HG02588 (cell line): ENCODE data around the gene PLA2G4D.

Experiments used
- ATAC-seq: cut with Tn5 transposase; IDR thresholded peaks from one replicate; pipeline ENCODE4 v1.9.1; 2021; ENCODE audit warnings: mild to moderate bottlenecking, moderate library complexity; ENCODE audit not compliant: unreplicated experiment

PLA2G4D gene

GRCh38 chr15:42077689-42078088 is 16.7 kb downstream of the PLA2G4D start:
- ATAC-seq, result no peak

- ATAC-seq, result no peak
Observed at GRCh38 chr15:42073418-42073817, 20.9 kb downstream of the PLA2G4D start.

- ATAC-seq, result no peak
Observed at GRCh38 chr15:42072141-42072685, 22.1 kb downstream of the PLA2G4D start.

DNA sequence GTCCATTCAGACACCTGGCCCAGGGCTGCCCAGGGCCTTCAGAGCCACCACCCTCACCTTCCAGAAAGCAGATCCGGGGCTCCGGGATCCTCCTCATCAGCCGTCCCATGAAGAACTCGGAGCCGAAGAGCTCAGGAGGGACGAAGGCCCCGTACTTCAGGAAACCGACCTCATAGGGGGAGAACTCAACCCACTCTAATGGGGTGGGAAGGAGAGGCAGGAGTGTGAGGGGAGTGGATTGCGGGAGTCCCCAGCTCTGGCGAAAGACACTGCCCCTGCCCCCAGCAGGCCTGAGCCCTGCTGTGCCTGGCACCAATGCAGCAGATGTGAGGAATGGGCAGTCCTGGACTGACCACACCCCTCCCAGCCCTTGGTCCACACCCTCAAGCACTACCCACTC is 22.6 kb downstream of the PLA2G4D start:
- ATAC-seq, result no peak

- ATAC-seq, result no peak
Observed at GRCh38 chr15:42070976-42071350, 23.4 kb downstream of the PLA2G4D start.

DNA sequence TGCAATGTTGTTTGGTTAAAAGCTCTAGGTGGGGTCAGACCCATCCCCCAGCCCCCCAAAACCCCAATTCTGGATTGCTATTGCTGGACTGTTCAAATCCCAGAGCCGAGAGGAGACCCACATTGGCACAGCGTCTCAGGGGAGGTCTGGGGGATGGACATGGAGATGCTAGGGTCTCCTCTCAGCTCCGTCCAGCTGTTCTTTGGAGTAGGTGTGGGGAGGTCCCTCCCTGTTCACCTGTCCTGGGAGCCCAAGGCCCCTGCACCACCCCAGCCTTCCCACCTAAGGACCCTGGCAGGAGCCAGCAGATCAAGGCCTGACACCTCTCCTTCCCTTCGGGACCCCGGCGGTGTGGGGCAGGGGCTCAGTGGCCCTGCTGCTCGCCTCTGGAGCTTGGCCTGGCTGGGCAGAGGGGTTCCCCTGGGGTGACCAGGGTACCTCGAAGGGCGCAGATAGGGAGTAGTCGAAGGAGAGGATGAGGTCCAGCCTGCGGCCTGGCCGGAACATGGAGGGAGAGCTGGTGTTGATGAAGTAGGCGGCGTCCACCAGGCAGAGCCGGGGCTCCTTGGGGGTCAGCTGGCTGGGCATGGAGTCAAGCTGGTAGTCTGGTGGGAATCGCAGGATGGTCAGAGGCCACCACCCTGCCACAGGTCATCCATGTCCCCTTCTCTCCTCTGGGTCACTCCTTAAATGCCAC is 23.9 kb downstream of the PLA2G4D start:
- no peak for ATAC-seq

GRCh38 chr15:42069496-42070278 is 24.7 kb downstream of the PLA2G4D start:
- no peak for ATAC-seq

DNA sequence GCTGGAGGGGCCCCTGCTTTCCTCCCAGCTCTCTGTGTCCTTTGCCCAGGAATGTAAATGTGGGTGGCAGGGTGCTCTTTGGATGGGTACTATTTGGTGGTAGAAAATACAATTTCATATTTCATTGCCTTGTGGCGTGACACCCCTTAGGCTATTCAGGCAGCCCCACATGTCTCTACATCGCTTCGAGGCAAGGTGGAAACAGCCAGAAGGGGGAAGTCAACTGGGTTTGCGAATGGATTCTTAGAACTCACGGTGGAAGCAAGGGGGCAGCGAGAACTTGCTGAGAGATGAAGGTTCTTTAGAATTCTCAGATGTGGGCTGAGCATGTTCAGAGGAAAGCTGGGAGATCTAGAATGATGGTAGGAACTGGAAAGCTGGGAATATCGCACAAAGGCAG is 25.3 kb downstream of the PLA2G4D start:
- no peak for ATAC-seq

DNA sequence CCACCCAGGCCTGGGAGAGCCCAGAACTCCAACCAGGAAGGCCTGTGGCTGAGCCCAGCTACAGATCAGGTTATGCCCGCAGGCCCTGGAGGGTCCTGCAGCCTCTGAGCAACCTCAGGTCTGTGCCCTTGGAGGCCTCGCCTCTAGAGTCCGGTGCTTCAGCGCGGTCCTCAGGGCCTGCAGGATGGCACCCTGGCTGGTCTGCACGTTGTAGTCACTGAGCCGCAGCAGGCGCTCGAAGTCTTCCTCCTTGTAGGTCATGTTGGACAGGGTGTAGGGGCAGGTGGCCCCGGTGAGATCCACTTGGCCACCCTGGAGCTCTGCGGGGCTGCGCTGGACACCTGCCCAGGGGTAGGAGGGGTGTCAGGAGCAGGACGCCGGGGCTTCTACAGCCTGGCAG is 25.8 kb downstream of the PLA2G4D start:
- ATAC-seq, result no peak

- no peak for ATAC-seq
Observed at GRCh38 chr15:42066764-42067415, 27.5 kb downstream of the PLA2G4D start.

DNA sequence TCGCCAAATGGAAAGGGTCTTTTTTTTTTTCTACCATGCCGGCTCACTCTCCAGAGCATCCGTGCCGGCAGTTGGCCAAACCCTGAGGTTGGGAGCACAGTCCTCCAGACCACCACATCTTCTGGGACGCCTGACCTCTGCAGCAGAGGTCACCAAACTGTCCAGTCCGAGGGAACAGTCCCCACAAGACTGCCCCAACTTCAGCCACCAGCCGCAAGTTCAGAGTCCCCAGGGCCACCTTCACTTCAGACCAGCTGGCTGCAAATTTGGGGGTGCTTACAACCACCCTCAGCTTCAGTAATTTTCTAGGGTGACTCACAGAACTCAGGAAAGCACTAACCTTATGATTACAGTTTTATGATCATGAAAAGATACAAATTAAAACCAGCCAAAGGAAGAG is 28.9 kb downstream of the PLA2G4D start:
- no peak for ATAC-seq

GRCh38 chr15:42065033-42065432 is 29.3 kb downstream of the PLA2G4D start:
- no peak for ATAC-seq

- no peak for ATAC-seq
Observed at GRCh38 chr15:42064271-42064670, 30.1 kb downstream of the PLA2G4D start.

DNA sequence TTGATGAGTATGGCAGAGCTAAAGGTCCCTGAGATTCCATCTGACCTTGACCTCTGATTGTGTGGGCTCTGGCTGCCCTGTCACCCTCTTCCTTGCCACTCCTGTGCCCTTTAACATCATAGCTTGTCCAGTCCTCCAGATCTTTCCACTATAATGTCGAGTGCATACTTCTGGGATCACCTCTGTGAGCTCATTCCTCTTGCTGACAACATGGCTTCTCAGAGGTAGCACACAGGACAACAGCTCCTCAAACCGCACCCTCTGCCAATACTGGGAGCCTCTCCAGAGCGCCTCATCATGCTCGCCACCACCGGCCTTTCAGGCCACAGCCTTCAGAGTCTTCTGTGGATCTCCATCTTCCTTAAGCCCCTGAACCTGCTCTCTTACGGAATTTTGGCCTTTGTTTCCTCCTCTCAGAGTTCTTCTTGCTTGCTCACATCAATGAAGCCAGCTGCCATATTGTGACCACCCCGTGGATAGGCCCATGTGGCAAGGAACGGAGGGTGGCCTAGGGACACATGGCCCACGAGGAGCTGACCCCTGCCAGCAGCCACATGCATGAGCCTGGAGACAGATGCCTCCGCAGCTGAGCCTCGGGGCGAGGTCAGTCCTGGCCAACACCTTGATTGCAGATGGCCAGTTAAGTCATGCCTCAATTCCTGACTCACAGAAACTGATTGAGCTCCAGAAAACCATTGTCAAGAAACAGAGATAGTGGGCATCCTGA is 31.1 kb downstream of the PLA2G4D start:
- no peak for ATAC-seq

DNA sequence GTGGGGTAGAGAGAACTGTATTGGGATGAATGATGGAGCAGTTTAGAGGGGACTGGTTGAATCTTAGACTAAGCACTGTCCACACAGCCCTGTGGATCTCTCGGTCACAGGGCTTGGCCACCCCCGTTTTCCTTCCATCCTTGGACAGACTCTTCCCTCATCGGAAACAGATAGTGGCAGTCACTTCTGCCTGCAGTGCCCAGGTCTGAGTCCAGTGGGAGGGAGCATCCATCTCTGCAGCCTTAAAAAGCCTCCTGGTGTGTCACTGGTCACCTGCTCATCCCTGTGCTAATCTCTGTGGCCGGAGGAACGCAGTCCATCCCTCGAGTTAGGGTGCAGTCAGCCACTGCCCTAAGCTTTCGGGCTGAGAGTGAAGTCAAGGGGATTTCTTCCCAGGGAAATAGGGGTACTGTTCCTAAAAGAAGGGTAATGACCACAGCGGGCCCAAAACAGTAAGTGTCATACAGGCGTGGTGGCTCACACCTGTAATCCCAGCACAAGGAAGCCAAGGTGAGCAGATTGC is 32.0 kb downstream of the PLA2G4D start:
- no peak for ATAC-seq

GRCh38 chr15:42060797-42061196 is 33.6 kb downstream of the PLA2G4D start:
- no peak for ATAC-seq

DNA sequence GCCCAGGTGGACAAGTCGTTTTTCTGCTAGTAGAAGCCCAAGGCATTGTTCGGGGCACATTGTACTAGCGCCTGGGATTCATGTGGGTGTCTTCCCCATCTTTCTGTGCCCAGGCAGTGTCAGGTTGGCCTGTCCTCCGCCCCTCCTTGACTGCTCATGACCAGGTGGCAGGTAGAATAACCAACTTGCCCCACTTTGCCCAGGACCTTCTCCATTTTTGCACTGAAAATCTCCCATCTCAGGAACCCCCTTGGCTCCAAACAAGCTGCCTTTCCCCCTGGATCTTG is 33.9 kb downstream of the PLA2G4D start:
- ATAC-seq, result no peak

GRCh38 chr15:42059661-42060476 is 34.5 kb downstream of the PLA2G4D start:
- no peak for ATAC-seq

DNA sequence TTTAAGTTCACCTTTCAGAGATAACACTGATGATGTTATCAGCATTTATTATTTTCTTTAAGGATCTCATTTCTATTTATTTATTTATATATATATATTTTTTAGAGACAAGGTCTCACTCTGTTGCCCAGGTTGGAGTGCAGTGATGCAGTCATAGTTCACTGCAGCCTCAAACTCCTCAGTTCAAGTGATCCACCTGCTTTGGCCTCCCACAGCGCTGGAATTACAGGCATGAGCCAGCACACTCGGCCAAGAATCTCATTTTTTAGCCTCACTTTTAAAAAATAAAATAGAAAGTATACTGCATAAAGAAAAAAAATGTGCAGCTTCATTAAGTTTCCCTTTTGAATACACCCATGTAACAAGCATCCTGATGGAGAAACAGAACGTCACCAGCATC is 35.6 kb downstream of the PLA2G4D start:
- ATAC-seq, result no peak
